Measurements from ENCODE around the gene ZBTB3.
"Not testable (repeated sequence)": the region's sequence is repeated elsewhere in the genome, so short reads cannot be mapped to it uniquely, and the experiment has no call there.

The ZBTB3 gene

GRCh38 chr11:62755086-62755615 is 1.2 kb upstream of the ZBTB3 start:
- DNase-seq: no peak

- no peak for DNase-seq
Measured at GRCh38 chr11:62752994-62753735, 795 bp downstream of the ZBTB3 start.

- no peak for DNase-seq
Measured at GRCh38 chr11:62752177-62752785, 1.7 kb downstream of the ZBTB3 start.

GRCh38 chr11:62749931-62750330 is 4.0 kb downstream of the ZBTB3 start:
- not testable (repeated sequence) for DNase-seq

- no peak for DNase-seq
Measured at GRCh38 chr11:62747475-62748160, 6.3 kb downstream of the ZBTB3 start.

- no peak for DNase-seq
Measured at GRCh38 chr11:62737196-62737595, 16.8 kb downstream of the ZBTB3 start.

GRCh38 chr11:62732830-62733229 is 21.1 kb downstream of the ZBTB3 start:
- DNase-seq: no peak

- DNase-seq: not testable (repeated sequence)
Measured at GRCh38 chr11:62730076-62730475, 23.9 kb downstream of the ZBTB3 start.

GRCh38 chr11:62728171-62728988 is 25.6 kb downstream of the ZBTB3 start, which contains the start of gene TTC9C:
TTC9C (plus strand) TSS chr11:62728486; CDS start chr11:62728849, 363 bp downstream.
- DNase-seq: peak; percentile 71 to 74

GRCh38 chr11:62727872-62728170 is 26.1 kb downstream of the ZBTB3 start:
- peak; percentile 95 to 97 for DNase-seq

- DNase-seq: peak; percentile 98
Measured at GRCh38 chr11:62727165-62727871, 26.6 kb downstream of the ZBTB3 start, which contains the start of gene HNRNPUL2. HNRNPUL2 (minus strand) TSS chr11:62727457; CDS start chr11:62727156, 301 bp downstream.

- peak in 1 of 2 experiments; percentile 38 for DNase-seq
Measured at GRCh38 chr11:62726915-62727164, 27.1 kb downstream of the ZBTB3 start.

- no peak for DNase-seq
Measured at GRCh38 chr11:62726156-62726914, 27.6 kb downstream of the ZBTB3 start.

GRCh38 chr11:62725646-62726045 is 28.3 kb downstream of the ZBTB3 start:
- DNase-seq: no peak

GRCh38 chr11:62724171-62724570 is 29.8 kb downstream of the ZBTB3 start:
- no peak for DNase-seq

- no peak for DNase-seq
Measured at GRCh38 chr11:62721994-62722393, 32.0 kb downstream of the ZBTB3 start.

- no peak for DNase-seq
Measured at GRCh38 chr11:62719302-62719978, 34.5 kb downstream of the ZBTB3 start.

GRCh38 chr11:62716816-62717215 is 37.1 kb downstream of the ZBTB3 start:
- no peak for DNase-seq

- DNase-seq: no peak
Measured at GRCh38 chr11:62716206-62716605, 37.8 kb downstream of the ZBTB3 start.

GRCh38 chr11:62715150-62716130 is 38.5 kb downstream of the ZBTB3 start:
- DNase-seq: no peak

Data from NCI-H524 (cell line).